GM19467 (cell line): ENCODE data around the gene SYCN.
"Not testable (repeated sequence)": the region's sequence is repeated elsewhere in the genome, so short reads cannot be mapped to it uniquely, and the experiment has no call there.

Experiments used
- ATAC-seq: cut with Tn5 transposase; IDR thresholded peaks from one replicate; pipeline ENCODE4 v1.9.1; 2021; ENCODE audit warnings: mild to moderate bottlenecking, moderate library complexity; ENCODE audit not compliant: unreplicated experiment

Gene SYCN

DNA sequence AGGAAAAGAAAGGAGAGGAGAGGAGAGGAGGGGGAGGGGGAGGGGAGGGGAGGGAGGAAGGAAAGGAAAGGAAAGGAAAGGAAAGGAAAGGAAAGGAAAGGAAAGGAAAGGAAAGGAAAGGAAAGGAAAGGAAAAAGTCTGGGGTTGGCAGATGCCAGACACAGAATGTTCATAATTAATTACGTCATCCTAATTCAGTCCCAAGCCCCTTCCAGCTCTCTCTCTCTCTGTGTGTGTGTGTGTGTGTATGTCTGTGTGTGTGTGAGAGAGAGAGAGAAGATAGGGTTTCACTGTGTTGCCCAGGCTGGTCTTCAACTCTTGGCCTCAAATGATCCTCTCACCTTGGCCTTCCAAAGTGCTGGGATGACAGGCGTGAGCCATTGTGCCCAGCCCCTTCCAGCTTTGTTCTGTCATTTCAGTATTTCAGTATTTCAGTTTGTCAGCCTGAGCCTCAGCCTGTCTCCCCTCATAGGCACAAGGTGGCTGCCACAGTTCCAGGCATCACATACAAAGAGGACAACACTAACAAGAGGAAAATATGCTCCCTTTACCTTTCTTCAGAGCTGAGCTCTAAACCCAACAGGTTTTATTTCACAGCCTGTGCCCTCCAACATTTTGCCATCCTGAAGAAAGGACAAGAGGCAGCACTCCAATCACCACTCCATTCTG, 26.2 kb upstream of the SYCN start:
- ATAC-seq, result no peak

DNA sequence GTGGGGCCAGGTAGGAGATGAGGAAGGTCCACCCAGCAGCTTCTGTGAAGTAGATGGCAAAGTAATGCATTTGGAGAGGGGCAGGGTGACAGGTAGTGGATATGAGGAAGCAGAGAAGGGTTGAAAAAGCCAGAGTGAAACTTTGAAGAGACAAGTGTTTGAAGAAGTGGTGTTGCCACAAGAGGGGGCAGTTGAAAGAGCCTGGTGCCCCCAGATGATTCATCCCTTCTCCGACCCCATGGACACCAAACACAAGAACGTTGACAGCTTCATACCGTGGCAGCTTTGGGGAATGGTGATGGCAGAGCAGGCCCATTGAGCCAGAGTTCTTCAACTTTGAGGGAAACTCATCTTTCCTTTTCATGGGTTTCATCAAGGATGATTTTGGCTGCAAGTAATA, 20.8 kb upstream of the SYCN start:
- no peak for ATAC-seq

DNA sequence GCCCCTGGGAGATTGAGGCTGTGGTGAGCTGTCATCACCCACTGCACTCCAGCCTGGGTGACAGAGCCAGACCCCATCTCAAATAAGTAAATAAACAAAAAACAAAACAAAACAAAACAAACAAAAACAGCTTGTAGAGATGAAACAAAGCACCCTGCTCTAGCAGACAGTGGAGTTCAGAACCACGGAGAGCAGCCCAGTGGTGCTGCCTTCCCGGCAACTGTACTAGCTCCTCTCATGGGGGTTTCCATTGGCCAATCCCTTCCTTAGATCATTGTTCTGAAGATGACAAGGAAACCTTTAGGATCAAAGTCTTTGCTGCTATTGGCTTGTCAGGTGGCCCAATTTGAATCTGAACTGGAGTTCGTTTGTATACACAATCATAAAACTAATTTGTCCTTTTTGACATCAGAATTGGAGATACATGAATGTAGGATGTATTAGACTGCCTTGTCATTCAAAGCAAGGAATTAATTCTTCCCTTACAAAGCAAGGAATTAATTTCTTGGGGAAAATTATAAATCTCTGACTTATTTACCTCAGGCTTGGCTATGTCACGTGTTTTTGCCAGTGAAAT, 19.7 kb upstream of the SYCN start:
- ATAC-seq, result no peak

DNA sequence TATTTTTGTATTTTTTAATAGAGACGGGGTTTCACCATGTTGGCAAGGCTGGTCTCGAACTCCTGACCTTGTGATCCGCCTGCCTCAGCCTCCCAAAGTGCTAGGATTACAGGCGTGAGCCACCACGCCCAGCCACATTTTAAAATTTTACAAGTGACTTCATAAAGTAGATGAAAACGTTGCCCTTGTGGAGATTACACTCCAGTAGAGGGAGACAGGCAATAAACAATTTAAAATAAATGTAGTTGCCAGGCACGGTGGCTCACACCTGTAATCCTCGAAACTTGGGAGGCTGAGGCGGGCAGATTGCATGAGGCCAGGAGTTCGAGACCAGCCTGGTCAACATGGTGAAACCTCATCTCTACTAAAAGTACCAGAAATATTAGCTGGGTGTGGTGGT, 15.0 kb upstream of the SYCN start:
- not testable (repeated sequence) for ATAC-seq

DNA sequence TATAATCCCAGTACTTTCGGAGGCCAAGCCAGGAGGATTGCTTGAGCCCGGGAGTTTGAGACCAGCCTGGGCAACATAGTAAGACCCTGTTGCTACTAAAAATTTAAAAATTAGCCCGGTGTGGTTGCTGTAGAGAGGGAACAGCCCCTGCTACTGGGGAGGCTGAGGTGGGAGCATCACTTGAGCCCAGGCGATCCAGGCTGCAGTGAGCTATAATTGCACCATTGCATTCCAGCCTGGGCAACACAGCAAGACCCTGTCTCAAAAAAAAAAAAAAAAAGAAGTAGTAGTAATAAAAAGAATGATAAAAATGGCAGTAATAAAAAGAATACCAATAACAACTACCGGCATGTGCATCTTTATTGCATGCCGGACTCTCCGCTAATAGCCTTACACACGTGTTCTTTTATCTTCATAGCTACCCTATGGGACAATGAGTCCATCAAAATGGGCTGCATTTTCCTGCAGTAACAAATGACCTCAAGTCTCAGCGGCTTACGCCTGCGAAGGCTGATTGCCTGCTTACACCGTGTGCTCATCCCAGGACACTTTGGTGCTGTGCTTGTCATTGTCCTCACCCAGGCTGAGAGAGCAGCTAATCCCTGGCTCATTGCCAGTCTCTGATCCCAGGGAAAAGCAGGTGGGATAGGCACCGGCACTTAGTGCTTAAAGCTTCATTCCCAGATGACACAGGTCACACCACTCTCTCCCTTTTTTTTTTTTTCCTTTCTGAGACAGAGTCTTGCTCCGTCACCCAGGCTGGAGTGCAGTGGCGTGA, 14.4 kb upstream of the SYCN start:
- no peak for ATAC-seq

DNA sequence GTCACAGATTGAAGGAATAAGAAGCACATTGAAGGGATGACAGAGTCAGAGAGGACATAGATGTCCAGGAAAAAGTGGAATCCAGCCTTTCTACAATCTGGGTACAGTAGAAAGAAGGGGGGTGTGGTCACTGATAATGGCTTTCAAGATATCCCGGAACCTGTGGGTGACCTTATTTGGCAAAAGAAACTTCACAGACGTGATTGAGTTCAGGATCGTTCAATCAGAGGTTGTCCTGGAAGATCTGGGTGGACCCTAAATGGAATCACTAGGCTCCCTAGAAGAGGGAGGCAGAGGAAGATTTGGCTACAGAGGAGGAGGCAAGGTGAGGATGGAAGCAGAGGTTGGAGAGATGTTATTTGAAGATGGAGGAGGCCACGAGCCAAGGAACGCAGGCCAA, 13.0 kb upstream of the SYCN start:
- ATAC-seq, result no peak

DNA sequence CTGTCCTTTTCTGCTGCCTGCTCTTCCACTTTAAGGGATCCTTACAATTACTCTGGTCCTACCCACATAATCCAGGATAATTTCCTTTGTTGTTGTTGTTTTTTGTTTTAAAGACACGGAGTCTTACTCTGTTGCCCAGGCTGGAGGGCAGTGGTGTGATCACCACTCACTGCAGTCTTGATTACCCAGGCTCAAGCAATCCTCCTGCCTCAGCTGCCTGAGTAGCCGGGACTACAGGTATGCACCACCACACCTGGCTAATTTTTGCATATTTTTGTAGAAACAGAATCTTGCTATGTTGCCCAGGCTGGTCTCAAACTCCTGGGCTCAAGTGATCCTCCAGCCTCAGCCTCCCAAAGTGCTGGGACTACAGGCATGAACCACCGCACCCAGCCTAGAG, 11.3 kb upstream of the SYCN start:
- ATAC-seq, result not testable (repeated sequence)

DNA sequence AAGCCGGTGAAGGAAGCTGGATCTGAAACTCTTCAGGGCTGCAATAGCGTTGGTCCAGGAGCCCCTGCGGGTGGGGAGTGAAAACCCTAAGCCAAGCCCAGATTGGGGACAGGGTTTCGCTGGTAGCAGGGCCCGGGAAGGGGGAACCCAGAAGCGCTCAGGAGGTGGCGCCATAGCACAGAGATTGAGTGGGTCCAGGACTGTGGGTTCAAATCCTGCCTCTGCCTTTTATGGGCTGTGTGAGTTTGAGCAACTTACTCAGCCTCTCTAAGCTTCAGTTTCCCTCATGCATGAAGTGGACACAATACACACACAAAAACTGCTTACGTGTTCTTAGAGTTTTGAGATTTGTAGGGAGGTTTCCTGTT, 8.3 kb upstream of the SYCN start:
- no peak for ATAC-seq

DNA sequence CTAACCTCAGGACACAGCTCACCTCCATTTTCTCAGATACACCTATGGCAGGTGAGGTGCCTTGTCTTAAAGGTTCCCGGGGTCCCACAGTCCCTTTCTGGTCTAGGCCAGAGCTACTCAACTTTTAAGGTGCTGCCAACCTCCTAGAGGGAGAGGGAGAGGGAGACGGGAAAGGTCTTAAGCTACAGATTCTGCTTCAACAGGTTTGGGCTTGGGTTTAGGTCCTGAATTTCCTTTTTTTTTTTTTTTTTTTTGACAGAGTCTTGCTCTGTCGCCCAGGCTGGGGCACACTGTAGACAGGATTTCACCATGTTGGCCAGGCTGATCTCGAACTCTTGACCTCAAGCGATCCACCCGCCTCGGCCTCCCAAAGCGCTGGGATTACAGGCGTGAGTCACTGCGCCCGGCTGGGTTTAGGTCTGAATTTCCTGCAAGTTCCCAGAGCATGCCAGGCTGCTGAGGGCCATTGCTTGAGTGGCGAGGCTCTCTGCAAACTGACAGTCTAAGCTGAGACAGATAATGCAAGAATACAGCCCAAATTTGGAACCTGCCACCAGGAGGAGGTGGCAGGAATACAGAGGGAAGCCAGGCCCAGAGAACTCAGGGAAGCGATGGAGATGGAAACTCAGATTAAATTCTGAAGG, 7.8 kb upstream of the SYCN start:
- ATAC-seq, result no peak

DNA sequence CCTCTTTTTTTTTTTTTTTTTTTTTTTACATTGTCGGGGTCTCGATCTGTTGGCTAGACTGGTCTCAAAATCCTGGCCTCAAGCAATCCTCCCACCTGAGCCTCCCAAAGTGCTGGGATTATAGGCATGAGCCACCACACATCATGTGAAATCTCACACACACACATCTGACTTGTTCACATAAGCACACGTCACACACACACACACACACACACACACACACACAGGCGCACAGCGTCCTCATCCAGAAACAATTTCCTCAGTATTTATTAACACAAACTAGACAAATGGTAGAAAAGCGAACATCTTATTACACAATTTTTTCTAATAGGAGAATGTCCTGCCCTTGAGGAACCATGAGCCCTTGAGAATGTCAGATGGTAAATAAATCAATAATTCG, 5.1 kb upstream of the SYCN start:
- ATAC-seq, result no peak

DNA sequence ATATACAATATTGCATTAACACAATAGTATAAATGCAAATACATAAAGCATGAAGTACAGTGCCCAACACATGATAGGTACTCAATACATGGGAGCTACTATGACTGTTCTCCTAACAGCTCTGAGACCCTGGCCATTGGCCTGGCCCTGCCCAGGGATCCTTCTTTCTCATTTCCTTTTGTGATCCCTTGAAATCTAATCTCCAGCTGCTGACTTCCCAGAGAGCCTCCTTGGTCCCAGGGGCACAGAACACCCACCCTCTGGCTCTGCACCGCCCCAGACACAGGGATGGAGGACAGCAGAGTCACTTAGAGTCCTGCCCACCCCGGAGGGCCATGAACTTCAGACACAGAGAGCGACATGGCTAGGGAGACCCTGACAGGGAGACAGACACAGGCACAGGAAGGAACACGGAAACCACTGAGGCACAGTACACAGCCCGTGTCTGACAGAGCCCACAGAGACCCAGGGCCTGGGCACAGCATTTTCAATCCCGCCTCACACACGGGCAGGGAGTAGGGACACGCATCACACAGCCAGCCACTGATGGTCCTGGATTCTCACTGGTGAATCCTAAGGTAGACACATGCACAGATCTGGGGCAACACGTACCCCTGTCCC, 4.2 kb upstream of the SYCN start:
- ATAC-seq, result no peak

DNA sequence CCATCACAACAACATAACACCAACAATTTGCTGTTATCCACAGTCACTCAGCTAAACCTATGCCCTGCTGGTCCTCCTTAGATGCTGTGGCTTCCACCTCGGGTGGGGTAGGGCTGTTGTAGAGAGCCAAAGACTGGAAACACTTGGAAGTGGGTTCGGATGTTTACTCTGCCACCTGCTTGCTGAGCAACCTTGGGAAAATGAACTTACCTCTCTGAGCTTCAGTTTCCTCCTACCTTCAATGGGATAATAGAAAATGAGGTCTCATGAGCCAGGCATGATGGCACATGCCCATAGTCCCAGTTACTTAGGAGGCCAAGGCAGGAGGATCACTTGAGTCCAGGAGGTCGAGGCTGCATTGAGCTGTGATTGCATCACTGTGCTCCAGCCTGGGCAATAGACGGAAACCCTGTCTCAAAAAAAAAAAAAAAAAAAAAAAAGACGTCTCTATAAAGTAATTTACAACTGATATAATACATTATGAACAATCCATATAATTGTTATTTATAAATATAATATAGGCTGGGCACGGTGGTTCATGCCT, 3.3 kb upstream of the SYCN start:
- ATAC-seq, result no peak

DNA sequence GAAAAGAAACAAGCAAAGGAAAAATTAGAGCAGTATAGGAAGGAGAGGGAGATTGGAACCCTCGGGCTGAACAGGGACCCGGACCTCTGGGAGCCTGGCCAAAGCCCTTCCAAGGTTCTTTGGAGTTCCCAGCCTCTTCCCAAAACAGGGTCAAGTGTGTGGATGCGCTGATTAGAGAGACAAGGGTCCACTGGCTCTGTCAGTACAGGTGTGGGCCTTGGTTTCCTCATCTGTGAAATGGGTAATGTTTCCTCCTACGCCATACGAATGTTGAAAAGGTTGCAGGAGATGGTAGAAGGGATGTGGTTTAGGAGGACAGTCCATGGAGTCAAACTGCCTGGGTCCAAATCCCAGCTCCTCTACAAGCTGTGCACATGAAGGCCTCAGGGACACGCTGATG, 2.1 kb upstream of the SYCN start:
- ATAC-seq, result no peak

DNA sequence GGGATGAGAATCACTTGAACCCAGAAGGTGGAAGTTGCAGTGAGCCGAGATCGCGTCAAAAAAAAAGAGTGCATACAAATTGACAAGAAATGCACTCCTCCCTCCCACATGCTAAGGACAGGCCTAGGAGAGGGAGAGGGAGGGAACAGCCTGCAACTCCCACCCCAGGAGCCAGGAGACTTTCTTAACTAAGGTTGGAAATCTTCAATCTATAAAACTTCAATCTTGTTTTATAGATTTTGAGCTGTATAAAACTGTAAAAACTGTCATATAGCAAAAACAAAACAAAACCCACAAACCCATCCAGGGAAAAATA, 1.3 kb upstream of the SYCN start:
- ATAC-seq, result no peak

DNA sequence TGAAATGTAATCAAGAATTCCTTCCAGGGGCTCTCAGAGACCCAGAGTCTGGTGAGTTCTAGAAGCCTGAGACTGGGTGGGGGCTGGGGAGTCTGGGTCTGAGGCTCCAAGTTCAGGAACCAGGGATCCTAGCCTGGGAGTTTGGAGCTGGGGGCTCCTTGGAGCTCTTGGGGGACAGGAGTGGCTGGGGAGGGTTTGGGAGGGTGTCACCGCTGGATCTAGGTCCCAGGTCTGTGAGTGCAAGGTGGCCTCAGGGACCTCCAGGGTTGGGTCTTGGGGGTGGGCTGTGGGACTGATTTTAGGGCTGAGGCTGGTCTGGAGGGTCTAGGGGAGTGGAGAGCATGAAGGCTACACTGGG, 1.1 kb downstream of the SYCN start:
- no peak for ATAC-seq

DNA sequence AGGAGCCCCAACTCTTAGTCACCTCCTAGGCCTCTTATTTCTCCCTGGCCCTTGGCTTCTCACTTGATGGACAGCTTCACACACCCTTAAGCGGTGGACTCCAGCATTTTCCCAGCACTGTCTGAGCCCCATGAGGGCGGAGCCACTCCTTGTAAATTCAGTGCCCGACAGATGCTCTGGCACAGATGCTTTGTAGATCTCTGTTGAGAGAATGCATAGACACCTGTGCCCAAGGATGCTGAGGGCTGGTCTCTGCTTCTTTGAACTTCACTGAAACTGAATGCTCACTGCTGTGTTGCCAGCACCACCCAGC, 3.3 kb downstream of the SYCN start:
- ATAC-seq, result no peak

DNA sequence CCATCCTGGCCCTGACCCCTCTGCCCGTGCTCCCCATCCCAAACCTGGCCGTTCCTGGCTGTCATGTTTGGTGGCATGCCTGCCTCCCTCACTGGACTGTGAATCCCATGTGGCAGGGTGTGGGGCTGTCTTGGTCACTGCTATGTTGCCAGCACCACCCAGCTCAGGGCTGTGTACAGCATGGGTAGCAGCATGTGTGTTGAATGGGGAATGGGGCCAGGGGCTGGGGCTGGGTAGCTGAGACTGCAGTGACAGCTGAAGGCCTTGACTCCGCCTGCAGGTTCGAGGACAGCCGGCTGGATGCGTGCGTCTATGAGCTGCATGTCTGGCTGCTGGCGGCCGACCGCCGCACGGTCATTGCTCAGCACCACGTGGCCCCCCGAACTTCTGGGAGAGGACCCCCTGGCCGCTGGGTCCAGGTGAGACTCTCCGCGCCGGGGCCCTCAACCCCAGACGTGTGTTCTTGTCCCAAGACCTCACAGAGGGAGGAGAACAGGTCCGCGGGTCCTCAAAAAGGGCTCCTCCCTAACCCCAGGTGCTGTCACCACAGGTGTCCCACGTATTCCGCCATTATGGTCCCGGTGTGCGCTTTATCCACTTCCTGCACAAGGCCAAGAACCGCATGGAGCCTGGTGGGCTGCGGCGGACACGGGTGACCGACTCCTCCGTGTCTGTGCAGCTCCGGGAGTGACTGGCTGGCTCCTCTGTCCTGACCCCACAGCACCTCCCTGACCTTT, 3.8 kb downstream of the SYCN start:
- ATAC-seq, result no peak

DNA sequence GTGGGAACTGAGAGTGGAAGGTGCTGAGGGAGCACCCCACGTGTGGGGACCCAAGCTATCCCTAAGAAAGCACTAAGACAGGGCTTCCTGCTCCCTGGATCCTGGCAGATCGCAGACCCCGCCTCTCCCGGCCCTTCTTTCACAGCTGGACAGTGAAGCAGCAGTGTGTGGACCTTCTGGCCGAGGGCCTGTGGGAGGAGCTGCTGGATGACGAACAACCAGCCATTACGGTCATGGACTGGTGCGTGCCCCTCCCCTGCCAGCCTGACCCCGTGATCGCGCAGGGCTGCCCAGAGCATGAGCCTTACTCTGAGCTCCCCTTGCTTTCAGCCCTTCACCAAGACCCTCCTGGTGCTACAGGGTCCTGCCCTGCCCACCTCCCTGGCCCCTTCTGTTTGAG, 5.0 kb downstream of the SYCN start:
- ATAC-seq, result no peak

DNA sequence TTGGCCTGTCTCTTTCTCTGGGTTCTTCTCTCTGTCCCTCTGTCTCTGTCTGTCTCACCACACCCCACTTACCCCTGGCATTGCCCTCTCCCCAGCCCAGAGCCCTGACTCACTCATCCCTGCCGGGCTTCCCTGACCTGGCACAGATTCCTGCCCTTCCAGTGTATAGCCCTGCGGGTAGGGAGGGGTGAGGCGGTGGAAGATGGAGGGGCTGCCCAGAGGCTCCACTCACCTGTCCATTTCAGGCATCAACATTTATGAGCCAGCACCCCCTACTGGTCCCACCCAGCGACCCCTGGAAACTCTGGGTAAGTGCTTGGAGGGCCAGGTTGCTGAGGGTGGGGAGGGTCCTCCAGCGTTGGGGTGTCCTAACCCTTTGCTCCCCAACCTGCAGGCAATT, 6.3 kb downstream of the SYCN start:
- no peak for ATAC-seq

DNA sequence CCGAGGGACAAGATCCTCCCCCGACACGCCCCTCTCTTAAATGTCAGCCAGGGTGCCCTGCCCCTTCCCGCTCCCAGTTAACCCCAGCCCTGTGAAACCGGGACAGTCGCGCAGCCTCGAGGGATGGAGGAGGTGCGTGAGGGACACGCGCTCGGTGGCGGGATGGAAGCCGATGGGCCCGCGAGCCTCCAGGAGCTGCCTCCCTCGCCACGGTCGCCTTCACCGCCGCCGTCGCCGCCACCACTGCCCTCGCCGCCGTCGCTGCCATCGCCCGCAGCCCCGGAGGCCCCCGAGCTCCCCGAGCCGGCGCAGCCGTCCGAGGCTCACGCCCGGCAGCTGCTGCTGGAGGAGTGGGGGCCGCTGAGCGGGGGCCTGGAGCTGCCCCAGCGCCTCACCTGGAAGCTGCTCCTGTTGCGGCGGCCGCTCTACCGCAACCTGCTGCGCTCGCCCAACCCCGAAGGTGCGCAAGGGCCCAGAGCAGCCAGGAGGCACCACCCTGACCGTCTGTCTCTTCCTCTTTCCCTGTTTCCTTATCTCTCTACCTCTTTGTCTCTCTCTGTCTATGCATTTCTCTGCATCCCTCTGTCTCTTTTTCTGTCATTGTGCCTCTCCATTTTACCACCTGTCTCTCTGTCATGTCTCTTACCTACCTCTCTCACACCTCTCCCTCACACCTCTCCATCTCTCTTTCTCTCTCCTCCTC, 7.1 kb downstream of the SYCN start, which contains the start of gene NCCRP1:
Gene NCCRP1 (plus strand): TSS at position 105 of the 703 bp plus-strand sequence. CDS start 19 bp downstream, at position 124.
- ATAC-seq, result no peak
